GM12873 (cell line): ENCODE measurements around the gene CD164L2.

Source experiments
- CTCF ChIP-seq: IDR thresholded peaks from 2 replicates; pipeline ENCODE4 v1.5.1; 2012; ENCODE audit warnings: low read depth, mild to moderate bottlenecking, moderate library complexity, low read length, control low read depth; ENCODE audit not compliant: insufficient read depth; ENCODE audit errors: missing control alignments

CD164L2 gene

GRCh38 chr1:27402349-27402754, 19.2 kb upstream of the CD164L2 start:
- peak; percentile 51 for TF ChIP-seq CTCF

- no peak for TF ChIP-seq CTCF
These were observed 17.8 kb upstream of the CD164L2 start for GRCh38 chr1:27400963-27401341.

- TF ChIP-seq CTCF, result no peak
These were observed 17.2 kb upstream of the CD164L2 start for GRCh38 chr1:27400082-27400962.

GRCh38 chr1:27399251-27400025, 16.3 kb upstream of the CD164L2 start:
- TF ChIP-seq CTCF, result no peak

- no peak for TF ChIP-seq CTCF
These were observed 15.4 kb upstream of the CD164L2 start for GRCh38 chr1:27398405-27399149.

- no peak for TF ChIP-seq CTCF
These were observed 14.6 kb upstream of the CD164L2 start for GRCh38 chr1:27397749-27398148.

- no peak for TF ChIP-seq CTCF
These were observed 14.0 kb upstream of the CD164L2 start for GRCh38 chr1:27397110-27397509.
